HG03175 (cell line): ENCODE data around the gene JMJD1C.

ENCODE experiments used
- ATAC-seq: cut with Tn5 transposase; IDR thresholded peaks from one replicate; pipeline ENCODE4 v1.9.1; 2021; ENCODE audit warnings: mild to moderate bottlenecking, moderate library complexity; ENCODE audit not compliant: unreplicated experiment

Gene JMJD1C

DNA sequence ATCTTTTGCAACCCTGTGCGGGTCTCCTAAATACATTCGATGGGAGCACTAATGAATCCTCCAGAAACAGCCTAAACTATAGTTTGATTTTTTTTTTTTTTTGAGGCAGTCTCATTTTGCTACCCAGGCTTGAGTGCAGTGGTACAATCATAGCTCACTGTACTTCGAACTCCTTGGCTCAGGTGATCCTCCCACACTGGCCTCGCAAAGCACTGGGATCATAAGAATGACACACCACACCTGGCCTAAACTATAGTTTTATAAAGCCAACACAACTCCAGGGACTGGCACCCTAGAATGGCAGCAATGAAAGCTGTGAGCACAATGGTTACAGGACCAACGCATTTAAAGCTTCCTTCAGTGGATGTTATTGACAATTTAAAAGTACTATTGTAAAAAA, 14.5 kb upstream of the JMJD1C start:
- ATAC-seq, result no peak

GRCh38 chr10:63478564-63478963, 12.8 kb upstream of the JMJD1C start:
- no peak for ATAC-seq

DNA sequence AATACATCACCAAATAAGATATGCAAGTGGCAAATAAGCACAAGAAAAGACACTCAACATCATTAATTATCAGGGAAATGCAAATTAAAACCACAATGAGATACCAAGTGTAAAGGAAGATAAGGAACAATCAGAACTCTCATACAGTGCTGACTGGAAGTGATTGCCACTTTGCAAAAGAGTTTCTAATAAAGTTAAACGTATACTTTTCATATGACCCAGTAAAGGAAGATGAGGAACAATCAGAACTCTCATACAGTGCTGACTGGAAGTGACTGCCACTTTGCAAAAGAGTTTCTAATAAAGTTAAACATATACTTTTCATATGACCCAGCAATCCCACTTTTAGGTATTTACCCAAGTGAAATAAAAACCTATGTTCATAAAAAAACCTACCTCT, 12.2 kb upstream of the JMJD1C start:
- no peak for ATAC-seq

DNA sequence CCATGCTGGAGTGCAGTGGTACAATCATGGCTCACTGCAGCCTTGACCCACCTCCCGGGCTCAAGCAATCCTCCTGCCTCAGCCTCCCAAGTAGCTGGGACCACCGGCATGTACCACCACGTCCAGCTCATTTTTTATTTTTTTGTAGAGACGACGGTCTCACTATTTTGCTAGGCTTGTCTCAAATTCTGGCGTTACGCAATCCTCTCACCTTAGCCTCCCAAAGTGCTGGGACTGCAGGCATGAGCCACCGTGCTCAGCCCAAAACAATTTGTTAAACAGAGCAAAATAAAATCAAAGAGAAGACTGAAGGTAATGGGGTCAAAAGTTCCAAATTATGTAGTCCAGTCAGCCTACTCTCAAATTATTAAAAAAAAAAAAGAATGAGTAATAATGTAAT, 8.7 kb upstream of the JMJD1C start:
- no peak for ATAC-seq

- no peak for ATAC-seq
These were observed 5.2 kb upstream of the JMJD1C start for GRCh38 chr10:63470928-63471327.

GRCh38 chr10:63468947-63469346, 3.2 kb upstream of the JMJD1C start:
- ATAC-seq, result no peak

GRCh38 chr10:63467841-63468240, 2.1 kb upstream of the JMJD1C start:
- ATAC-seq, result no peak

DNA sequence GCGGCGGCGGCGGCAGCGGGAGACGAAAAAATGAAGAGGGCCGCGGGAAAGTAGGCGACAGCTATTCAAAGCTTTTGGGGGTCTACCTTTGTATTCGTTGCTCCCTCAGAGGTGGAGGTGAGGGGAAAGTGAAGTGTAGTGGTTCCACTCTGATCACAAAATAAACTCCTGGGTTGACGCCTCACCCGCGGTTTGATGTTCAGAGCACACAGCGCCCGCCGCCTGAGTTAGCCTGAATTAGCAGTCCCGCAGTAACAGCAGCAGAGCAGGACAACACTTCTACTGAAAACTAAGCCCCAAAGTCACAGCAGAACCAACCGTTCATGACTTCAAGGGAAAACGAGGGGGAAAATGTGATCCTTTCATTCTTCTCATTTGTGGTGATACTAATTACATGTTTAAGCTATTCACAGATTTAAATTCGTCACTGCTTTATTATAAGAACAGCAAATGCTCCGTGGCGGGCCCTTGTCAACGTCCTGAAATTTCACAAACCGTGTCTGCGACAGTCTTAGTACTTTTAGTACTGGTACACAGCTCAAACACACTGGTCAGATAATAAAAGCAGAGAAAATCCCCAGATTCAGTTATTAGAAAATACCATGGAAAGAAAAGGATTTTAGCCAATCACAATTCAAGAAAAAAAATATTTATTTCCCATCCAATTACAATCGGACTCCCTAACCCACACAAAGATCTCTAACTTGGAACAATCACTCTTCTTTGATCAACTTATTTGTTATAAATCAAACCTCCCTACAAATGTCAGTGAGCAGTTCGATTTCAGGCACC, 563 bp upstream of the JMJD1C start:
- ATAC-seq, result peak; percentile 31

DNA sequence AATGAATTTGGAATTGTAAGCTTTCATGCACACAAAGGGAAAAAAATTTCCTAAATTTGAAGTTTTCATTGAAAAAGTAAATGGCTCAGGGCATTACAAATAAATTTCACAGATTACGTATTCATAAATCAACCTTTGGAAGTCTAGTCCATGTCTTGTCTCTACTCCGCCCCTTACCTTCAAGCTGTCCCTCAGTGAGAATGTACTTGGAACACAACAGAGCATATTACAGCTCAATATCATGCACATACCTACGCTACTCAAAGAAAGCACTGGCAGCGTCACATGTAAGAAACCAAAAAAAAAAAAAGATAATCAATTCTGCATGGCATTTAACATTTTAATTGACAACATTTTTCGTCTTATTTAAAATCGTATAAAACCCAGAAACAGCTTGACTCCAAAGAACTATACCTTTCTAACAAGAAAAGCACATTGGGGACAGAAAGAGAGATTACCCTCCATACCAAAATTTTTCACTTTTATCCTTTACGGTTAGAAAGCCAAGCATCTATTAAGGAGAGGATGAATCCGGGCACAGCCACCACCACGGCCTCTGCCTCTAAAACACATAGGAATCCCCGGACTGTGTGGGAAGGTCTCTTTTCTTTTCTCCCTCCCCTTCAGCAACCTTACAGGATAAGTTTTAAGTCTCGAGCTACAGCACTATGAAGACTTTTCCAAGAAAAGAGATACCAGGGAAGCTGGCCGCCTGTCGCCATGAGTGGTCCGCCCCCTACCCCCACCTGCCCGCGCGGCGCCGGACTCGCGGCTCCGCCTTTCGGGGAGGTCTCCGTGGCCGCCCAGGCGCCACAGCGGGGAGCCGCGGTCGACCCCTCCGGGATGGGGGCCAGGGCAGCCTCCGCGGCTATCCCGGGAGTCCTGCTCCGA, 1.1 kb downstream of the JMJD1C start:
- peak; percentile 63 for ATAC-seq

DNA sequence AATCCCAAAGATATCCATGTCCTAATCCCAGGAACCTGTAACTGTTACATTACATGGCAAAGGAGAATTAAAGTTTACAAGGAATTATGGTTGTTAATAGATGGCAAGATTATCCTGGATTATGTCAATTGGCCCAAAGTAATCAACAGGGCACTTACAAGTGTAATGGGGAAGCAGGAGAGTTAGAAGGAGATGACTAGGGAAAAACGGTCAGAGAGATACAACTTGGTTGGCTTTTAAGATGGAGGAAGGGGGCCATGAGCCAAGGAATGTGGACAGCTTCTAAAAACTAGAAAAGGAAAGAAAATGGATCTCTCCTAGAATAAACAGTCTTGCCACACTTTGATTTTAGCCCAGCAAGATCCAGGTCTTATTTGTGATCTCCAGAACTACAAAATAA, 3.3 kb downstream of the JMJD1C start:
- ATAC-seq, result no peak

DNA sequence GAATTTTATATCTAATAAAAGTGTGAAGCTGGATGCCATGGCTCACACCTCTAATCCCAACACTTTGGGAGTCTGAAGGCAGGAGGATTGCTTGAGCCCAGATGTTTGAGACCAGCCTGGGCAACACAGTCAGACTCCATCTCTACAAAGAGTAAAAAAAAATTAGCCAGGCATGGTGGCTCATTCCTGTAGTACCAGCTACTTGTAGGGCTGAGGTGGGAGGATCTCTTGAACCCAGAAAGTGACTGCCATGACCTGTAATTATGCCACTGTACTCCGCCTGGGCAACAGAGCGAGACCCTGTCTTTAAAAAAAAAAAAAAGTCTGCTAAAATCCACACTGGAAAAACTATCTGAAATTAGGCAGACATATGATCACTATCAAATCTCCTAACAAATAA, 7.6 kb downstream of the JMJD1C start:
- no peak for ATAC-seq

DNA sequence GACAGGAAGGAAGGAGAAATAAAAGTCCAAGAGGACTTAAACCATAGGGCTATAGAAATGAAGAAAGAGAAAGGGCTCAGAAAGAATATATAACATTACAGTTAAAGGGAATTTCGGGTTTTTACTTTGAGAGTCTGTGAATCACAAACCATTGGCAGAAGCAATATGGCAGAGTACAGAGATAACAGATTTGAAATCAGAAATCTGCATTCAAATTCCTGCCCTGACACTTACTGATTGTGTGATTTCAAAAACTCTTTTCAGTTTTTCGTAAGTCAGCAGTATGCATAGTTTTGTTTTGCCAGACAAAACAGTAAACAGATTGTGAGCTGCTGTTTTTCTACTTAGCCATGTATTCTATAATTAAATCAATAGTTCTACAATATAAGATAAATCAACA, 8.2 kb downstream of the JMJD1C start:
- no peak for ATAC-seq

- no peak for ATAC-seq
These were observed 9.2 kb downstream of the JMJD1C start for GRCh38 chr10:63456437-63457210.

- ATAC-seq, result no peak
These were observed 10.3 kb downstream of the JMJD1C start for GRCh38 chr10:63455507-63455906.

- no peak for ATAC-seq
These were observed 11.1 kb downstream of the JMJD1C start for GRCh38 chr10:63454631-63455030.

- no peak for ATAC-seq
These were observed 13.3 kb downstream of the JMJD1C start for GRCh38 chr10:63452524-63452923.

- ATAC-seq, result no peak
These were observed 18.9 kb downstream of the JMJD1C start for GRCh38 chr10:63446716-63447440.

GRCh38 chr10:63441404-63441803, 24.4 kb downstream of the JMJD1C start:
- no peak for ATAC-seq

DNA sequence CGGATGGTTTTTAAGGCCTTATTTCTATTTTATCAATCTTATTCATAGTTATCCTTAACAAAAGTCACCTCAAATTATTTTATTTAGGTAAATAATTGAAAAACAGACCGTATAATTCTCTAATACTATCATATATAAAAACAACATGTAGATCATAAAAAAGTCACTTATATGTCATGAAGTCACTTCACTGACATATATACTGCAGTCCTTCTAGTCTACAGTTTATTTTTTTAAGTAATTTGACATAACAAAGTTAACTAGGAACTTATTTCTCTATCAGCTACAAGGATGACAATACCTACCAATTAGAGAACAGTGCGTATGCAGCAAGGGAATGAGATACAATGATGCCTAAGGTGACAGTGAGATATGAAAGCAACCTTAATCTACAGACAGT, 26.2 kb downstream of the JMJD1C start:
- ATAC-seq, result no peak
